ENCODE measurements around the gene HAGHL. TPM values are rescaled to one million over a fixed set of nuclear protein-coding genes. Genes with fewer than 3 reads are reported as not detected.
A peak's percentile ranks its signal among the peaks of the same experiment; 100 is the strongest.

The HAGHL gene
- total and polyA plus RNA-seq, 4 donors: 0.25 to 1.1 (median 0.49) TPM

DNA sequence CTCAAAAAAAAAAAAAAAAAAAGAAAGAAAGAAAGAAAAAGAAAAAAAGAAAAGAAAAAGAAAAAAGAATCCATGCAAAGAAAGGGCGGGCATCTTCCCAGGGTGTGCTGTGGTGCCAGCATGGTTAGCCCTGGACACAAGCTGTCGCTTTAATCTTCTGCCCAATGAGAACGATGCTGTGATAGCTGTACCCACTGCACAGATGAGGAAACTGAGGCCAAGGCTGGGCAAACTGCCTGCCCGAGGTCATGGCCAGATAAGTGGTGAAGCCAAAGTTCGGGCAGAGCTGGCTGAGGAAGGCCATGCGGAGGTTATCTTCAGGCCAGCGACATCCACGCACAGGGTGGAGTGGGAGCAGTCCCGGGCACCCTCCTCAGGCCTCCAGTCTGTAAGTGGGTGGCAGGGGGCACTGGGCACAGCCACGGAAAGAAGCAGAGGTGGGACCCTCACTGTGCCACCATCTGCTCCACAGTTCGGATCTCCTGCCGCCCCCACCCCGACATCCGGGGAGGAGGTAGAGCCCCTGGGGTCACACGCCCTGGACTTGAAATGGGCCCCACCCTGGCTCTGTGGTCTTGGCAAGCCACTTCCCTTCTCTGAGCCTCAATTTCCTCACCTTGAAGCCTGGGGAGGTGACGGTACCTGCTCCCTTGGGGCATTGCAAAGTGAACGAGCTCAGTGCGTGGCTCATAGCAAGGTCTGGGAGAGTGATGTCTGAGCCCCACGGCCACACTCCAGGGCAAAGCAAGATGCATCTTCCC, 27.8 kb upstream of the HAGHL start:
- 73% methylated on average over 19 of the region's 19 CpGs for WGBS
- H3K9me3 ChIP-seq (ENCODE audit: control insufficient read depth in 4 of 4, low read length in 3 of 4): no peaks in the 10 kb centered on the region
- no peak for TF ChIP-seq HNF4G (IDR thresholded peaks at IDR 0.05)
- no peak for TF ChIP-seq RAD21 (IDR thresholded peaks at IDR 0.05)
- TF ChIP-seq YY1 (IDR thresholded peaks at IDR 0.05): no peak
- TF ChIP-seq, protein P1, sequence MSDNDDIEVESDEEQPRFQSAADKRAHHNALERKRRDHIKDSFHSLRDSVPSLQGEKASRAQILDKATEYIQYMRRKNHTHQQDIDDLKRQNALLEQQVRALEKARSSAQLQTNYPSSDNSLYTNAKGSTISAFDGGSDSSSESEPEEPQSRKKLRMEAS (IDR thresholded peaks at IDR 0.05): no peak
- TF ChIP-seq, protein P2, sequence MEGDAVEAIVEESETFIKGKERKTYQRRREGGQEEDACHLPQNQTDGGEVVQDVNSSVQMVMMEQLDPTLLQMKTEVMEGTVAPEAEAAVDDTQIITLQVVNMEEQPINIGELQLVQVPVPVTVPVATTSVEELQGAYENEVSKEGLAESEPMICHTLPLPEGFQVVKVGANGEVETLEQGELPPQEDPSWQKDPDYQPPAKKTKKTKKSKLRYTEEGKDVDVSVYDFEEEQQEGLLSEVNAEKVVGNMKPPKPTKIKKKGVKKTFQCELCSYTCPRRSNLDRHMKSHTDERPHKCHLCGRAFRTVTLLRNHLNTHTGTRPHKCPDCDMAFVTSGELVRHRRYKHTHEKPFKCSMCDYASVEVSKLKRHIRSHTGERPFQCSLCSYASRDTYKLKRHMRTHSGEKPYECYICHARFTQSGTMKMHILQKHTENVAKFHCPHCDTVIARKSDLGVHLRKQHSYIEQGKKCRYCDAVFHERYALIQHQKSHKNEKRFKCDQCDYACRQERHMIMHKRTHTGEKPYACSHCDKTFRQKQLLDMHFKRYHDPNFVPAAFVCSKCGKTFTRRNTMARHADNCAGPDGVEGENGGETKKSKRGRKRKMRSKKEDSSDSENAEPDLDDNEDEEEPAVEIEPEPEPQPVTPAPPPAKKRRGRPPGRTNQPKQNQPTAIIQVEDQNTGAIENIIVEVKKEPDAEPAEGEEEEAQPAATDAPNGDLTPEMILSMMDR (IDR thresholded peaks at IDR 0.05; ENCODE audit: low read depth, low read length, missing input control): no peak
- no peak for TF ChIP-seq GABPA (IDR thresholded peaks at IDR 0.05 in 1 of 2, conservative IDR thresholded peaks at IDR 0.05 in 1 of 2)
- TF ChIP-seq, protein P3, sequence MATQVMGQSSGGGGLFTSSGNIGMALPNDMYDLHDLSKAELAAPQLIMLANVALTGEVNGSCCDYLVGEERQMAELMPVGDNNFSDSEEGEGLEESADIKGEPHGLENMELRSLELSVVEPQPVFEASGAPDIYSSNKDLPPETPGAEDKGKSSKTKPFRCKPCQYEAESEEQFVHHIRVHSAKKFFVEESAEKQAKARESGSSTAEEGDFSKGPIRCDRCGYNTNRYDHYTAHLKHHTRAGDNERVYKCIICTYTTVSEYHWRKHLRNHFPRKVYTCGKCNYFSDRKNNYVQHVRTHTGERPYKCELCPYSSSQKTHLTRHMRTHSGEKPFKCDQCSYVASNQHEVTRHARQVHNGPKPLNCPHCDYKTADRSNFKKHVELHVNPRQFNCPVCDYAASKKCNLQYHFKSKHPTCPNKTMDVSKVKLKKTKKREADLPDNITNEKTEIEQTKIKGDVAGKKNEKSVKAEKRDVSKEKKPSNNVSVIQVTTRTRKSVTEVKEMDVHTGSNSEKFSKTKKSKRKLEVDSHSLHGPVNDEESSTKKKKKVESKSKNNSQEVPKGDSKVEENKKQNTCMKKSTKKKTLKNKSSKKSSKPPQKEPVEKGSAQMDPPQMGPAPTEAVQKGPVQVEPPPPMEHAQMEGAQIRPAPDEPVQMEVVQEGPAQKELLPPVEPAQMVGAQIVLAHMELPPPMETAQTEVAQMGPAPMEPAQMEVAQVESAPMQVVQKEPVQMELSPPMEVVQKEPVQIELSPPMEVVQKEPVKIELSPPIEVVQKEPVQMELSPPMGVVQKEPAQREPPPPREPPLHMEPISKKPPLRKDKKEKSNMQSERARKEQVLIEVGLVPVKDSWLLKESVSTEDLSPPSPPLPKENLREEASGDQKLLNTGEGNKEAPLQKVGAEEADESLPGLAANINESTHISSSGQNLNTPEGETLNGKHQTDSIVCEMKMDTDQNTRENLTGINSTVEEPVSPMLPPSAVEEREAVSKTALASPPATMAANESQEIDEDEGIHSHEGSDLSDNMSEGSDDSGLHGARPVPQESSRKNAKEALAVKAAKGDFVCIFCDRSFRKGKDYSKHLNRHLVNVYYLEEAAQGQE (IDR thresholded peaks at IDR 0.05): no peak
- TF ChIP-seq, protein P4, sequence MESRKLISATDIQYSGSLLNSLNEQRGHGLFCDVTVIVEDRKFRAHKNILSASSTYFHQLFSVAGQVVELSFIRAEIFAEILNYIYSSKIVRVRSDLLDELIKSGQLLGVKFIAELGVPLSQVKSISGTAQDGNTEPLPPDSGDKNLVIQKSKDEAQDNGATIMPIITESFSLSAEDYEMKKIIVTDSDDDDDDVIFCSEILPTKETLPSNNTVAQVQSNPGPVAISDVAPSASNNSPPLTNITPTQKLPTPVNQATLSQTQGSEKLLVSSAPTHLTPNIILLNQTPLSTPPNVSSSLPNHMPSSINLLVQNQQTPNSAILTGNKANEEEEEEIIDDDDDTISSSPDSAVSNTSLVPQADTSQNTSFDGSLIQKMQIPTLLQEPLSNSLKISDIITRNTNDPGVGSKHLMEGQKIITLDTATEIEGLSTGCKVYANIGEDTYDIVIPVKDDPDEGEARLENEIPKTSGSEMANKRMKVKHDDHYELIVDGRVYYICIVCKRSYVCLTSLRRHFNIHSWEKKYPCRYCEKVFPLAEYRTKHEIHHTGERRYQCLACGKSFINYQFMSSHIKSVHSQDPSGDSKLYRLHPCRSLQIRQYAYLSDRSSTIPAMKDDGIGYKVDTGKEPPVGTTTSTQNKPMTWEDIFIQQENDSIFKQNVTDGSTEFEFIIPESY (IDR thresholded peaks at IDR 0.05): no peak
- peaks cover 2 to 23% (median 7%) of the 10 kb centered on the region in 4 donors for H3K27me3 ChIP-seq (ENCODE audit: control insufficient read depth in 4 of 4, insufficient read depth in 4 of 4, low read length in 3 of 4)
- peaks cover 0 to 12% (median 6%) of the 10 kb centered on the region in 4 donors for H3K4me1 ChIP-seq (ENCODE audit: control insufficient read depth in 4 of 4, insufficient read depth in 4 of 4, low read length in 3 of 4)
- no peak overlapping the region for H3K27ac ChIP-seq (ENCODE audit: low read depth in 1 of 2, low read length in 2 of 2)
- H3K36me3 ChIP-seq (ENCODE audit: control insufficient read depth in 4 of 4, insufficient read depth in 3 of 4, low read depth in 1 of 4, low read length in 3 of 4): no peaks in the 10 kb centered on the region
- no peak for DNase-seq (ENCODE audit: low spot score)
- no peak overlapping the region for H3K9ac ChIP-seq (ENCODE audit: low read depth in 1 of 2, low read length in 2 of 2)
- H3K4me3 ChIP-seq (ENCODE audit: low read depth in 1 of 3, low read length in 3 of 3): no peak overlapping the region

DNA sequence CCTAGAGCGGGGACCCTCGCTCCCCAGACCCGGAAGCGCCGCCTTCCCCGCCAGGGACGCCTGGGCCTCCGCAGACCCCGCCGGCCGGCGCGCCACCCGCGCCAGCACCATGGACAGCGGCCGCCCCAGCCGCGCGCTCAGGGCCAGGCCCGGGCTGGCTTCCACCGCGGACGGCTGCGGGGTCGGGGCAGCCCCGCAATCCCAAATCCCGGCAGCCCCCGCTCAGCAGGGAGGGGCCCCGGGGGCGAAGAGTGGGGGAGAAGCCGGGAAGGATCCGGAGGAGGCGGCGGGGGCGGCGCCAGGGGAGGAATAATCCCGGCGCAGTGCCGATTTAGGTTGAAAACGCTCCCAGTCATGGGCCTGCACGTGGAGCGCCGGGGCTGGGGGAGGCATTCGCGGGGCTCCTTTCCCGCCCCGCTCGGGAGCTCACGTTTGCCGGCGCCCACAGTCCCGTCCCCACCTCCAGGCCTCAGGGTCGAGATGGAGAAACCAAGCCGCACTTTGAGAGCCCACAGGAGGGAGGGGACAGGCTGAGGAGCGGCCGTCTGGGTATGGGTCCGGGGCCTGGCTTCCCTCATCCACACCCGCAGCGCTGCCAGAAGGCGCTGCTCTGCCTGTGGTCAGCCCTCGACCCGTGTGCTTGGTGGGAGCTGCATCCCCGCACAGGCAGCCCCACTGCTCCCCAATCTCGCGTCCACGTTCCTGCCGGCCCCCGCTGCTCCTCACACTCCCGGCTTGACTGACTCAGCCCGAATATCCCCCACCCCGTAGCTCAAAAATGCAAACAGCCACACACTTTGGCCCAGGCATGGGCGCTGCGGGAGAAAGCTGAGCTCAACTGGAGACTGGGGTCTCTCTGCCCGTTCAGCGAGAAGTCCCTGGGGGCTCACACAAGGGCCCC, 26.0 kb upstream of the HAGHL start:
- no peak overlapping the region for H3K4me3 ChIP-seq (ENCODE audit: low read depth in 1 of 3, low read length in 3 of 3)
- no peak overlapping the region for H3K27ac ChIP-seq (ENCODE audit: low read depth in 1 of 2, low read length in 2 of 2)
- DNase-seq (ENCODE audit: low spot score): peak; percentile 60
- H3K9ac ChIP-seq (ENCODE audit: low read depth in 1 of 2, low read length in 2 of 2): no peak overlapping the region
- peaks cover 0 to 3% (median 0%) of the 10 kb centered on the region in 4 donors for H3K4me1 ChIP-seq (ENCODE audit: control insufficient read depth in 4 of 4, insufficient read depth in 4 of 4, low read length in 3 of 4)
- 9% methylated on average over 76 of the region's 76 CpGs for WGBS
- TF ChIP-seq NR2F2 (IDR thresholded peaks at IDR 0.05): no peak
- TF ChIP-seq, protein P3 (IDR thresholded peaks at IDR 0.05): peak; percentile 96
- no peak for TF ChIP-seq RAD21 (IDR thresholded peaks at IDR 0.05)
- TF ChIP-seq FOXA2 (IDR thresholded peaks at IDR 0.05): no peak
- peaks cover 2 to 20% (median 7%) of the 10 kb centered on the region in 4 donors for H3K27me3 ChIP-seq (ENCODE audit: control insufficient read depth in 4 of 4, insufficient read depth in 4 of 4, low read length in 3 of 4)
- H3K9me3 ChIP-seq (ENCODE audit: control insufficient read depth in 4 of 4, low read length in 3 of 4): no peaks in the 10 kb centered on the region
- no peaks in the 10 kb centered on the region for H3K36me3 ChIP-seq (ENCODE audit: control insufficient read depth in 4 of 4, insufficient read depth in 3 of 4, low read depth in 1 of 4, low read length in 3 of 4)

Measured in liver (tissue), 9 donors.